CD14-positive monocyte (primary cell): ENCODE results near the gene ITGAL. TPM values are rescaled to one million over a fixed set of nuclear protein-coding genes. Genes with fewer than 3 reads are reported as not detected.
A peak's percentile ranks its signal among the peaks of the same experiment; 100 is the strongest.

Source experiments
- DNase-seq, 3 donors: peaks; one replicate each; pipeline ENCODE4 v3.0.0-alpha.2; 2011 to 2022
- H2AFZ ChIP-seq: 2 replicates; pipeline ENCODE4 v1.6.0; 2012; ENCODE audit warnings: mild to moderate bottlenecking, low read depth, low read length, inconsistent platforms; ENCODE audit not compliant: insufficient read depth, poor library complexity, severe bottlenecking
- H3K27ac ChIP-seq, 2 donors: 1 replicate in 1 of 2; 2 replicates in 1 of 2; pipeline ENCODE4 v1.5.1; 2012 to 2013; ENCODE audit warnings: low read length in 2 of 2, control low read depth in 1 of 2, inconsistent platforms in 1 of 2, low read depth in 1 of 2, mild to moderate bottlenecking in 1 of 2
- H3K27me3 ChIP-seq, 2 donors: one replicate each; pipeline versions ENCODE4 v1.6.0 to v1.6.1; 2011 to 2013; ENCODE audit warnings: low read length in 2 of 2; ENCODE audit not compliant: control insufficient read depth in 2 of 2, insufficient read depth in 2 of 2
- H3K36me3 ChIP-seq, 2 donors: replicated peaks in 1 of 2; 1 replicate in 1 of 2; 2 replicates in 1 of 2; pipeline versions ENCODE4 v1.5.1 to v1.6.1; 2012 to 2013; ENCODE audit warnings: low read length in 2 of 2, control low read depth in 1 of 2, inconsistent platforms in 1 of 2, mild to moderate bottlenecking in 1 of 2; ENCODE audit not compliant: insufficient read depth in 2 of 2, control insufficient read depth in 1 of 2
- H3K4me1 ChIP-seq, 2 donors: 1 replicate in 1 of 2; 2 replicates in 1 of 2; pipeline versions ENCODE4 v1.5.1 to v1.6.1; 2012 to 2013; ENCODE audit warnings: low read length in 2 of 2, control low read depth in 1 of 2, inconsistent platforms in 1 of 2, mild to moderate bottlenecking in 1 of 2, moderate library complexity in 1 of 2; ENCODE audit not compliant: insufficient read depth in 2 of 2, control insufficient read depth in 1 of 2
- H3K4me2 ChIP-seq: replicated peaks from 2 replicates; pipeline ENCODE3; 2012; ENCODE audit warnings: low read length, moderate library complexity, mild to moderate bottlenecking; ENCODE audit not compliant: poor library complexity, severe bottlenecking; ENCODE audit errors: extremely low read depth
- H3K4me3 ChIP-seq, 3 experiments: fragments of 200-600 bp in 1 of 3; sonication (generic) in 1 of 3; replicated peaks in 1 of 3; 1 replicate in 2 of 3; 2 replicates in 1 of 3; pipeline ENCODE4 v1.5.1; 2011 to 2013; ENCODE audit warnings: low read length in 3 of 3, mild to moderate bottlenecking in 3 of 3, control low read depth in 2 of 3, low read depth in 2 of 3, inconsistent platforms in 1 of 3, moderate library complexity in 1 of 3
- H3K79me2 ChIP-seq: 2 replicates; pipeline ENCODE4 v1.6.0; 2012; ENCODE audit warnings: mild to moderate bottlenecking, control low read depth, inconsistent platforms, low read length, moderate library complexity; ENCODE audit not compliant: insufficient read depth
- H3K9ac ChIP-seq: 2 replicates; pipeline ENCODE4 v1.6.0; 2017; ENCODE audit warnings: low read length, mild to moderate bottlenecking; ENCODE audit not compliant: insufficient read depth, poor library complexity, severe bottlenecking
- H3K9me3 ChIP-seq, 2 donors: replicated peaks in 1 of 2; 1 replicate in 1 of 2; 2 replicates in 1 of 2; pipeline versions ENCODE4 v1.5.1 to v1.6.1; 2012 to 2013; ENCODE audit warnings: low read length in 2 of 2, control low read depth in 1 of 2; ENCODE audit not compliant: control insufficient read depth in 1 of 2, insufficient read depth in 1 of 2
- H4K20me1 ChIP-seq: 2 replicates; pipeline ENCODE4 v1.6.0; 2012; ENCODE audit warnings: mild to moderate bottlenecking, low read length, control low read depth, moderate library complexity; ENCODE audit not compliant: insufficient read depth
- H3K27ac Mint-ChIP-seq, 7 donors: one replicate each; pipeline ENCODE4 v1.8.0; 2020; ENCODE audit warnings: mild to moderate bottlenecking in 7 of 7, mixed read lengths in 7 of 7, moderate library complexity in 6 of 7, inconsistent platforms in 2 of 7
- H3K27me3 Mint-ChIP-seq, 3 donors: one replicate each; pipeline ENCODE4 v1.8.0; 2021 to 2022; ENCODE audit warnings: low read depth in 3 of 3, mild to moderate bottlenecking in 3 of 3, mixed read lengths in 3 of 3, moderate library complexity in 3 of 3, inconsistent platforms in 1 of 3
- H3K36me3 Mint-ChIP-seq, 2 donors: one replicate each; pipeline ENCODE4 v1.8.0; 2020; ENCODE audit warnings: mixed read lengths in 2 of 2, inconsistent platforms in 1 of 2, mild to moderate bottlenecking in 1 of 2
- H3K4me1 Mint-ChIP-seq: one replicate; pipeline ENCODE4 v1.8.0; 2020; ENCODE audit warnings: mild to moderate bottlenecking, mixed read lengths
- H3K4me3 Mint-ChIP-seq, 2 donors: one replicate each; pipeline ENCODE4 v1.8.0; 2020; ENCODE audit warnings: mild to moderate bottlenecking in 2 of 2, mixed read lengths in 2 of 2, moderate library complexity in 1 of 2
- H3K9me3 Mint-ChIP-seq, 7 donors: one replicate each; pipeline ENCODE4 v1.8.0; 2020 to 2022; ENCODE audit warnings: mixed read lengths in 7 of 7, mild to moderate bottlenecking in 6 of 7, moderate library complexity in 6 of 7, inconsistent platforms in 2 of 7
- WGBS: methylation state at CpG from one replicate; pipeline ENCODE4 v1.1.5; 2013; ENCODE audit warnings: missing lambda C conversion rate; ENCODE audit not compliant: insufficient coverage; 5-methylcytosine and 5-hydroxymethylcytosine counted together
- intact Hi-C, 2 donors: fragments of 100-400 bp; cut with micrococcal nuclease; formaldehyde crosslinking; loops; one replicate each; pipeline versions ENCODE4 v1.15.0 to v1.15.1; 2023
- polyA plus RNA-seq, 3 donors: library from polyadenylated mRNA; depleted of rRNA in 1 of 3; unstranded in 2 of 3; stranded (reverse) in 1 of 3; fragments of 300-500 nt in 2 of 3; fragments of >200 nt in 1 of 3; fragmentation: Illumina TruSeq in 2 of 3; gene quantifications; 1 replicate in 2 of 3; 2 replicates in 1 of 3; pipeline ENCODE4 v1.2.3, GENCODE V29; 2012 to 2021
- TF ChIP-seq, protein P1 (sequence below): fragments of 200-600 bp; IDR thresholded peaks from one replicate; pipeline ENCODE4 v1.8.0; 2022; ENCODE audit warnings: antibody characterized with exemption, mild to moderate bottlenecking

Gene ITGAL
- polyA plus RNA-seq, 3 donors: 56.8 to 474 (median 109) TPM

DNA sequence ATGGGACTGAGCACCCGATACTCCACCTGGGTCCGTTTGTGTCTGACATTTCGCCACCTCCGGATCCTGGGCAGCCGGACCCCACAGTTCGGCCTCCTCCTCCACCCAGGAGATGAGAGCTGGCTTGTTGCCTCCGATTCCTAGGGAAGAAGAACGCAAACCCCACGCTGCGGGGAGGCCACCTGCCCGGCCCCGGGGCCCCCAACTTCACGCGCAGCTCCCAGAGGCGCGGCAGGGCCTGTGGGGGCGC, 85.1 kb downstream of the ITGAL start:
- Histone ChIP-seq H3K36me3 (peaks cover 12 to 16% of the 10 kb centered on the region in 2 donors), H3K9me3 (no peaks in the 10 kb centered on the region), H3K27ac (peak overlapping the region; percentile 76 to 80), H3K4me2 (peak overlapping the region; percentile 95), H3K79me2 (peaks cover 32% of the 10 kb centered on the region), H3K27me3 (no peaks in the 10 kb centered on the region), H4K20me1 (peaks cover 6% of the 10 kb centered on the region), H3K4me3 (peak overlapping the region; percentile 61 to 93 (median 80)), H2AFZ (peak overlapping the region; percentile 99), H3K4me1 (peaks cover 54 to 66% of the 10 kb centered on the region in 2 donors), H3K9ac (peak overlapping the region; percentile 91)
- H3K4me3 Mint-ChIP-seq: peak overlapping the region; percentile 83 to 88
- peaks cover 14 to 27% of the 10 kb centered on the region in 2 donors for H3K36me3 Mint-ChIP-seq
- no peak for DNase-seq
- peak overlapping the region in 6 of 7 donors; percentile 65 to 95 (median 86) for H3K27ac Mint-ChIP-seq
- intact Hi-C loops: loop anchor here in 1 of 2 donors (2.0 to 10.0 kb wide), 2 partner anchors 15 to 57 kb away; partner anchors contain the start of gene ZNF689
- H3K27me3 Mint-ChIP-seq: peaks cover 0 to 5% (median 2%) of the 10 kb centered on the region in 3 donors
- WGBS: 1% methylated on average over 17 of the region's 17 CpGs
- H3K4me1 Mint-ChIP-seq: peaks cover 59% of the 10 kb centered on the region
- TF ChIP-seq, protein P1, sequence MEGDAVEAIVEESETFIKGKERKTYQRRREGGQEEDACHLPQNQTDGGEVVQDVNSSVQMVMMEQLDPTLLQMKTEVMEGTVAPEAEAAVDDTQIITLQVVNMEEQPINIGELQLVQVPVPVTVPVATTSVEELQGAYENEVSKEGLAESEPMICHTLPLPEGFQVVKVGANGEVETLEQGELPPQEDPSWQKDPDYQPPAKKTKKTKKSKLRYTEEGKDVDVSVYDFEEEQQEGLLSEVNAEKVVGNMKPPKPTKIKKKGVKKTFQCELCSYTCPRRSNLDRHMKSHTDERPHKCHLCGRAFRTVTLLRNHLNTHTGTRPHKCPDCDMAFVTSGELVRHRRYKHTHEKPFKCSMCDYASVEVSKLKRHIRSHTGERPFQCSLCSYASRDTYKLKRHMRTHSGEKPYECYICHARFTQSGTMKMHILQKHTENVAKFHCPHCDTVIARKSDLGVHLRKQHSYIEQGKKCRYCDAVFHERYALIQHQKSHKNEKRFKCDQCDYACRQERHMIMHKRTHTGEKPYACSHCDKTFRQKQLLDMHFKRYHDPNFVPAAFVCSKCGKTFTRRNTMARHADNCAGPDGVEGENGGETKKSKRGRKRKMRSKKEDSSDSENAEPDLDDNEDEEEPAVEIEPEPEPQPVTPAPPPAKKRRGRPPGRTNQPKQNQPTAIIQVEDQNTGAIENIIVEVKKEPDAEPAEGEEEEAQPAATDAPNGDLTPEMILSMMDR: peak; percentile 13
- H3K9me3 Mint-ChIP-seq: no peaks in the 10 kb centered on the region

DNA sequence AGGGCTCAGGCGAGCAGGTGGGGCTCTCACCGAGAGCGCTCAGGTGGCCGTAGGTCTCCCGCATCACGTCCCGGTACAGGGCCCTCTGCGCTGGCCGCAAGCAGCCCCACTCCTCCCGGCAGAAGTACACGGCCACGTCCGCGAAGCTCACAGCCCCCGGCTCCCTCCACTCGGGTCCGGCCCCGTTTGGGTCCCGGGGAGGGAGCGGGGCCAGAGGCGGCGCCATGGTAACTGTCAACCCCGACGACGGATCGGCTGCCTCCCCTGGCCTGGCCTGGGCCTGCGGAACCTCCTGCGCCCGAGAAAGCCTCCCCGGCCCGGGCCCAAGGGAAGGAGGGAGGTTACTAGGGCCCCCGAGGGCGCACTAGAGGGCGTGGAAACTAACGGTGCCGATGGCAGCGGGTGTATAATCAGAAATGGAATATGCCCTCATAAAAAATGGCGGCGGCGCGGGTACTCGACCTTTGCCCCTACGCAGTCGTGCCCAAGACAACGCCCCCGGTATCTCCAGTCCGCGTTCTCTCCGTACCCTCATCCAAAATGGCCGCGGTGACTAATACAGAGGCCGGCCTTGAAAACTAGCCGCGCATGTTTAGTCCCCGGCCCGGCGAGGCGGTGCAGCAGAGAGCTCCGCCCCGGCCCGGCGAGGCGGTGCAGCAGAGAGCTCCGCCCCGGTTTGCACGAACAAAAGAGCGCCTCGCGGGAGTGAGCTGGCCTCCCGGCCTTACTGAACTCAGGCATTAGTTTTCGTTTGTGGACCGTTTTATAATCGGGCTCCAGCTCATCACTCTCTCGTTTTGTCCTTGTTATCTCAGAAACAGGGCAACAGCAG, 85.6 kb downstream of the ITGAL start, which contains the start of gene ZNF764:
Gene ZNF764, minus strand, starts transcription at position 418 of the 832 bp plus-strand sequence. Its CDS starts 192 bp downstream, at position 226.
- DNase-seq: peak; percentile 96 to 97 (median 96)
- Mint-ChIP-seq H3K27me3 (peaks cover 0 to 5% (median 0%) of the 10 kb centered on the region in 3 donors), H3K36me3 (peaks cover 13 to 26% of the 10 kb centered on the region in 2 donors), H3K9me3 (no peaks in the 10 kb centered on the region), H3K27ac (peak within 1 kb of the TSS; percentile 92 to 98 (median 95)), H3K4me1 (peaks cover 56% of the 10 kb centered on the region), H3K4me3 (peak within 1 kb of the TSS; percentile 83 to 88)
- peaks cover 26% of the 10 kb centered on the region for H3K79me2 ChIP-seq
- H3K9me3 ChIP-seq: no peaks in the 10 kb centered on the region
- H2AFZ ChIP-seq: peak within 1 kb of the TSS; percentile 99
- H4K20me1 ChIP-seq: peaks cover 2% of the 10 kb centered on the region
- peaks cover 12 to 16% of the 10 kb centered on the region in 2 donors for H3K36me3 ChIP-seq
- peak within 1 kb of the TSS; percentile 95 for H3K4me2 ChIP-seq
- intact Hi-C loops: loop anchor here (2.0 to 10.0 kb wide), 4 partner anchors 15 to 57 kb away; partner anchors contain the start of genes ZNF689 (in 1 of the 2), ZNF747 (in 1 of the 2) and ZNF768 (in 1 of the 2)
- peak within 1 kb of the TSS; percentile 61 to 93 (median 80) for H3K4me3 ChIP-seq
- peaks cover 49 to 61% of the 10 kb centered on the region in 2 donors for H3K4me1 ChIP-seq
- H3K27me3 ChIP-seq: no peaks in the 10 kb centered on the region
- TF ChIP-seq, protein P1: no peak
- H3K27ac ChIP-seq: peak within 1 kb of the TSS; percentile 76 to 80
- under 1% methylated on average over 71 of the region's 74 CpGs for WGBS
- peak within 1 kb of the TSS; percentile 91 for H3K9ac ChIP-seq
